GM21786 (cell line): ENCODE measurements around the gene DEXI.
"Not testable (repeated sequence)": the region's sequence is repeated elsewhere in the genome, so short reads cannot be mapped to it uniquely, and the experiment has no call there.

Experiments
- ATAC-seq: cut with Tn5 transposase; IDR thresholded peaks from one replicate; pipeline ENCODE4 v1.9.1; 2021; ENCODE audit not compliant: unreplicated experiment

The DEXI gene

DNA sequence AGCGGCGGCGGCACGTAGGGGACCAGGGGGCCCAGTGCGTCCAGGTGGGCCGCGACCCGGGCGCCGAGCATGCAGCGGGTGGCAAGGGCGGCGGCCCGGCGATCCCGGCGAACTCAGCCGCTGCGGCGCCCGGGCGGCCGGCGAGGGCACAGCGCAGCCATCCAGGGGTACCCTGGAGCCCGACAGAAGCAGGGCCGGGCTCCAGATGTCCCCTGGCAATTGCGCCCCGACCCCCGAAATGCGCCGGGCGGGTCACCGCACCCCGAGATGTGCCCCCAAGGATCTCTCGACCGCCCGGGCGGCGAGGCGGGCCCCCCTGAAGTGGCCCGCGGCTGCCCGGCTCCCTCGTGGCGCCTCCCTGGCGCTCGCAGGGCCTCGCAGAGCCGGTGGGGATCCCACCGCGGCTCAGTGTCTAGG, 325 bp downstream of the DEXI start:
- not testable (repeated sequence) for ATAC-seq

GRCh38 chr16:10941127-10941933, 938 bp downstream of the DEXI start:
- no peak for ATAC-seq

DNA sequence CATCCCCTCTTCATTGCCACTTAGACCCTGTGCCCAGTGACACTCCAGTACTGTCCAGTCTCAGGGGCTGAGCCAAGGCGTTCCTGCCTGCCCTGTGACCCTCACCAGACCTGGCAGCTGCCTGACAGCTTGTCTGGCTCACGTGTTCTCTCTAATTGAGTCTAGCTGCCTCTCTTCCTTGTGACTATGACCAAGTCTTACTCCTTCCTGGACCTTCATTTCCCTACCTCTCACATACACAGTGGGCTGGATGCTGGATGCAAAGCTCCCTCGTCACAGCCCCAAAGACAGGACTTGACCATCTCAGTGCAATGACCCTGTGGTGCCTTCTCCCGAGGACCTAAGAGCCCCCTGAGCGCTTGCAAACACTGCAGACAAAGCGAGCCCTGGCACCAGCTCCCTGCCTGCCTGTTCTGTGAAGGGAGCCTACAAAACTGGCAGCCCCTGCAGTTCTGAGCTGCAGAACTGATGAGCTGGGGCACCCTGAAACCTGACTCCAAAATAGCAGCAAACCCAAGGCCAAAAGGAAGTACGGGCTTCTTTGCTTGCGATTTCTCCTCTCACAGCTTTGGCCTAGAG, 1.7 kb downstream of the DEXI start:
- no peak for ATAC-seq

GRCh38 chr16:10939649-10940234, 2.5 kb downstream of the DEXI start:
- no peak for ATAC-seq

DNA sequence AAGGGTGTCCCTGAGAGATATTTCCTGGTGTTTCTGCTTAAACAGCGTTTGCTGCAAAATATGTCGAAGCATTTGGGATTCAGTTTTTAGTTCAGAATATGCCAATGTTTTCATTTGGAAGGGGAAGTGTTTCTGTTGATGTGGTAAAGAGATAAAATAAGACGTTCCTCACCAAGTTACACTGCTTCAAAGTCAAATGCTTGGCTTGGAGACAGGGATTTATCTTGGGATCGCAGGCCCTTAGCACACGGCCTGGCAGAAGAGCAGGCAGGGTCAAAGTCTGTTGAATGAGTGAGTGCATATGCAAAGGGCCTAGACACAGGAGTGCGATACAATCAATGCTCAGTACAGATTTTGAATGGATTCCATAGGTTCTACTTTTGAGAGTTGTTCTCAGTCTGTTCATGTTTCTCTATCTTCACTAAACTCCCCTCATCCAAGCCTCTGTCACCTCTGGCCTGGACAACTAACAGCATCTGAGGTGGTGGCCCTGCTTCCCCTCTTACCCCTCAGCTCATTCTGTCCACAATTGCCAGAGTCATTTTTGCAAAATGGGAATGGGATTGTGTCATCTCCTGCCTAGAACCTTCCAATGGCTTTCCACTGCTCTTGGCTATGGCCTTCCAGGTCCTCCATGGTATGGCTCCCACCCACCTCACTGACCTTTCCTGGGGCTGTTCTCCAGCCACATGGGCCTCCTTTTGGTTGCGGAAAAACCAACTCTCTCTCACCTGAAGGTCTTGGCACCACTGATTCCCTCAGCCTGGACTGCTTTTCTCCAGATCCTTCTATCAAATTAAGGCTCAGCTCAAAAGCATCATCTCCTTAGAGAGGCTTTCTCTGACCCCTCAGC, 3.2 kb downstream of the DEXI start:
- no peak for ATAC-seq

DNA sequence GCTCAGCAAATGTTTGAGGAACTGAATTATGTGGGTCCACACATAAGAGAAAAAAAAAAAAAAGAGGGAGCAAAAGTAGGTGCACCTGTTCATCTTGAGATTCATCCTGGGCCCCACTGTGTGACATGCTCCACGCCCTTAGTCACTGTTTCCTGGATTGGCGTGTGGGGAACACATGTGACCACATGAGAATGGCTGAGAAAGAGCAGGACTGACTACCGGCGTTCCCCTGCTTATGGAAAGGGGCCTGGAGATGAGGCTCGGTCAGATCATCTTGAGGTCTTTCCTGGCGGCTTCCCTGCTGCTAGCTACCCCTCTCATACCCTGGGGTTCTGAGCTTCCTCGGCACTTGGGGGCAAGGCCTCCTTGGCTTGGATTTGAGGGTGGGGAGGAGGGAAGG, 3.9 kb downstream of the DEXI start:
- ATAC-seq, result no peak

GRCh38 chr16:10937068-10937859, 5.0 kb downstream of the DEXI start:
- ATAC-seq, result no peak

- no peak for ATAC-seq
Observed at GRCh38 chr16:10936272-10936984, 5.8 kb downstream of the DEXI start.

GRCh38 chr16:10935226-10935915, 6.9 kb downstream of the DEXI start:
- ATAC-seq, result no peak

DNA sequence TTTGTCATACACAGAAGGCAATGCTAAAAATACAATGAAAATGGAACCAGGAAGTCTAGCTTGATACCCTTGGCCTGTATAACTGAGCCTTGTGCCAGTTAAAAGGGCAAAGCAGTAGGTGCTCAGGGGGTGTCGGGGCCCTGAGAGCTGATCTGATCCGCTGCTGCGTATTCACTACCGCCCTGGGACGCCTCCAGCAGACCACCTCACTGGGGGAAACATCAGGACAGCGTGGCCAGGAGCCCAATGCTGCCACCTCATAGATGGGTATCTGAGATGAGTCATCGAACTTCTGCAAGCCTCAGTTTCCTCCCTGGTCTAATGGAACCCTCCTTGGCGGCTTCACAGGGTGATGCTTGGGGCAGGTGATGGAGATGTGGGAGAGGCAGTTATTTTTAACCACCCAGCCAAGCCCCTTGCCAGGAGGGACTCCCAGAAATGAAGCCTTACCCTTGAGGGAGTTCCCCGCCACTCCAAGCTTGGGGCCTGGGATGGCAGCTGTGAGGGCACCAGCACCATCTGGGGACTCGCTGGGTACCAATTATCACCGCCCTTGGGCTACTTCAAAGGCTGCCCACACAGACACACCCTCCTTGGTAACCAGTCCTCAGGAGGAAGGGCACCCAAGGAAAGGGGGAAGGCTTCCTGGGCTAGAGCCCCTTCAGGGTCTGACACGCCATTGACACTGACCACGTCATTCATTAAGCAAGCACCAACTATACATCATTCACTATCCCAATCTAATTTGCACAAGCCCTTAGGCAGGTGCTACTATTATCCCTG, 7.8 kb downstream of the DEXI start:
- no peak for ATAC-seq

DNA sequence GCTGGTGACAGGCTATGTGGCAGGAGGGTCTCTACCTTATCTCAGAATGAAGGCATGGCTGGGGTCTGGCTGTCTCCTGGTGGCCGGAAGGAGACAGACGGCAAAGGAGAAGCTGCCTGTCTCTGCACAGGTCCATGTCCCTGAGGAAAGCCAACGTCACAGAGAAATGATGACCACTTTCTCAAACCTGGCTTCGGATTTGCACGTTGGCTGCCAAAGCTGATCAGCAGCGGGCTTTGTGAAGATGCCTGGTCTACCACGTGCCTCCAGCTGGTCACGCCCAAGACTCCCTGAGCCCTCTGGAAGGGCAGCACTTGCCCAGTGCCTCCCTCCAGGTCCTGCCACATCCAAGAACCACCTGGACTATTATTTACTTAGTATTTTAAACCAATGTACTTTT, 8.4 kb downstream of the DEXI start:
- ATAC-seq, result no peak

GRCh38 chr16:10932959-10933710, 9.1 kb downstream of the DEXI start:
- ATAC-seq, result no peak

GRCh38 chr16:10931977-10932632, 10.2 kb downstream of the DEXI start:
- ATAC-seq, result no peak

DNA sequence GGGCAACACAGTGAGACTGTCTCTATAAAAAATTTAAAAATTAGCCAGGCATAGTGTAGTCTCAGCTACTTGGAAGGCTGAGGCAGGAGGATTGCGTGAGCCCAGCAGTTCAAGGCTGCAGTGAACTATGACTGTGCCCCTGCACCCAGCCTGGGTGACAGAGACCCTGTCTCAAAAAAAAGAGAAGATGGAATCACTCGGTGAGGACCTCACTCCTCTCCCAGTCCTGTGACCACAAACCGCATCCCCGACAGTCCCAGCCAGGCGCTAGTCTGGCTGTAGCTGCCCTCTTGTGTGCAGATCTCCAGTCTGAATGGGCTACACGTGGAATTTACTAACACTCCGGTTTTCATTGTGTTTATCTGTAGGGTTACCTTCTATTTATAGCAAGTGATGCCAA, 11.1 kb downstream of the DEXI start:
- ATAC-seq, result no peak

DNA sequence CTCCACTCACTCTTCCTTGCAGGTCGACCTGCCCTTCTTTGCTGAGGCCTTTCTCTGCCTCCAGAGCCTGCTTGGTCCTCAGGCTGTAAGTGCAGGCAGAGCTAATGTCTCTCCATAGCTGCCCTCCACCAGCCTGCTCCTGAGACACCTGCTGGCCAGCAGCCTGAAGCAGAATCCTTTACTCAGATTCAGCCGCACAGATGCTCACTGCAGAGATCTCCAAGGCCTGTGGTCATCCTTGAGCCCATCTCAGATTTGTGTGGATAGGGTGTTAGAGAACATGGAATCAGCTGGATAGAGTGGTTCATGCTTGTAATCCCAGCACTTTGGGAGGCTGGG, 11.5 kb downstream of the DEXI start:
- no peak for ATAC-seq

DNA sequence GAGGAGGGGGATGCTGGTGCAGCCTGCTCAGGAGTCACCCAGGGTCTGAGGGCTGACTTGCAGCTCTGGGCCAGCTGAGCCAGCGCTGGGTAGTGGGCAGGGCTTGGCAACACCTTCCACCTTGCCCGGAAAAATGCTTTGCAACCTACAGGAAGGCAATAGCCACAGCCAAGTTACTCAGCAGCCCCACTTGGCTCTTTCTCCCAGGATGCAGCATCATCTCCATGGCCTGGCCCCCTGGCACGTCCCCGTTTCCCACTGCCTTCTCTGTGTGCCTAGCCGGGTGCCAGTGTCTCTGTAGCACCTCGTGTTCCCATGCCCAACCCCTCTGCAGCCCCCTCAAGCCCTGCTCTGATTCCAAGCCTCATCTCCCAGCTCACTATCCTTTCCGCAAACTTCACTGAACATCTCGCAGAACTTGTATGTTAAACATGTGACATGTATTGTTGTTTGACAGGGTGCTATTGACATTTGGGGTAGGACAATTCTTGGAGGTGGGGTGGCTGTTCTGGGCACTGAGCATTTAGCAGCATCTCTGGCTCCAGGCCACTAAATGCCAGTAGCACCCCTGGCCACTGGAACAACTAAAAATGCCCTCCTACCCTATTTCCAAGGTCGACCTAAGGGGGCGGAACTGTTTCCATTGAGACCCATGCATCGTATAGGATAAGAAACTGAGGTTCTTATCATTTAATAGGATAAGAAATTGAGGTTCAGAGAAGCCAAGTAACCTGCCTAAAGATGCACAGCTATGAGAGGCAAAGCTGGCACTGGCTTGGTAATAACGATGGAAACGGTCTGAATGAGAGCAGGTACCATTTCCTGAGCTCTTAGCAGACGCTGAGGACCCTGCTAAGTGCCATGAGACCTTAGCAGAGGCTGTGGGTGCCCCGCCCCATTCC, 12.2 kb downstream of the DEXI start:
- no peak for ATAC-seq

GRCh38 chr16:10929097-10929496, 13.2 kb downstream of the DEXI start:
- not testable (repeated sequence) for ATAC-seq
